HG03095 (cell line): Measurements from ENCODE around the gene DSG4.

Experiments
- ATAC-seq: cut with Tn5 transposase; IDR thresholded peaks from one replicate; pipeline ENCODE4 v1.9.1; 2021; ENCODE audit warnings: moderate library complexity; ENCODE audit not compliant: unreplicated experiment

The DSG4 gene

DNA sequence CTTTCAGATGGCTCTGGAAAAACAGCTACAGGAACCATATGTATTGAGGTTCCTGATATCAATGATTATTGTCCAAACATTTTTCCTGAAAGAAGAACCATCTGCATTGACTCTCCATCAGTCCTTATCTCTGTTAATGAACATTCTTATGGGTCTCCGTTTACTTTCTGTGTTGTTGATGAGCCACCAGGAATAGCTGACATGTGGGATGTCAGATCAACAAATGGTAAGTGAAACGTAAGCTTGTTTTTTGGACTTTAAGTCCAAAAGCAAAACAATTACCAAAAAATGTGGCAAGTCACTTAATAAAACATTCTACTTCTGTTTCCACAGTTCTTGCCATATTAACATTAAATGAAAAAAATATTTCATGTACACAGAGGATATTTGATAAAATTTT, 26.8 kb downstream of the DSG4 start:
- no peak for ATAC-seq

DNA sequence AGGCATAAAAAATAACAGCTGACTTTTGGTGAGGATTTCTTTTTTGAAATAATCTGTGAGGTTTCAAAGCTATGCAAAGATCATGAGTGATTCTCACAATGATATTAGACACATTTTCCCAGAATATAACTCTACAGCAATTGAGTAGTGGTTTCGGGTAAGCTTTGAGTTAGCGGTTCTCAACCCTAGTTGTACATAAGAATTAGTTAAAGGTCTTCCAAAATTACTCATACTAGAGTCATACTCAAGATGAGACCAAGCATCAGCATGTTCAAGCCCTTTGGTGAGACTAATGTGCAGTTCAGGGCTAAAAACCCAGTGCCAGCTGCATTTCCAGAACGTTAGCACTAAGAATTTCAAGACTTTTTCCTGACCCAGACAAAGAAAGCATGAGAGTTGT, 31.1 kb downstream of the DSG4 start:
- ATAC-seq = no peak

- ATAC-seq = no peak
These were observed 32.7 kb downstream of the DSG4 start for GRCh38 chr18:31409276-31409675.

- no peak for ATAC-seq
These were observed 34.3 kb downstream of the DSG4 start for GRCh38 chr18:31410716-31411483.

DNA sequence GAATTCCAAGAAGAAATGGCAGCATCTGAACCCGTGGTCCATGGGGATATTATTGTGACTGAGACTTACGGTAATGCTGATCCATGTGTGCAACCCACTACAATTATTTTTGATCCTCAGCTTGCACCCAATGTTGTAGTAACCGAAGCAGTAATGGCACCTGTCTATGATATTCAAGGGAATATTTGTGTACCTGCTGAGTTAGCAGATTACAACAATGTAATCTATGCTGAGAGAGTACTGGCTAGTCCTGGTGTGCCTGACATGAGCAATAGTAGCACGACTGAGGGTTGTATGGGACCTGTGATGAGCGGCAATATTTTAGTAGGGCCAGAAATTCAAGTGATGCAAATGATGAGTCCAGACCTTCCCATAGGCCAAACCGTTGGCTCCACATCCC, 36.6 kb downstream of the DSG4 start:
- ATAC-seq = no peak

- ATAC-seq = no peak
These were observed 41.3 kb downstream of the DSG4 start for GRCh38 chr18:31417850-31418249.

- no peak for ATAC-seq
These were observed 42.9 kb downstream of the DSG4 start for GRCh38 chr18:31419457-31419932.

DNA sequence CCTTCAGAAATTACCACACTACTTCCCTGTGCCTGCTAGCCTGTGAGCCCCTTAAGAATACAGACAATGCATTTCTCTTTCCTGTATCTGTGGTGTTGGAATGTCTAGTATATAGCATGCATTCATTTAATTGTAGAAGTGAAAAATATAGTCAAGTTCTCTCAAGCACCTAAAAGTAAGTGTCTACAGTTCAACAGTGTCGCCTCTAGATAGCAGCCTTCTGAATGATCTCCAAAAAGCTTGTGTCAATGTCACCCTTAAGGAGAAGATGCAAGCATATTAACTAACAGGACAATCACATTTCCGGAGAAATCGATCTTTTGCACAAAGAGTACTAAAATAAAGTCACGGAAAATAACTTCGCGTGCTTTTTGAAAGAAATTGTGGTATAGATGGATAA, 43.5 kb downstream of the DSG4 start:
- ATAC-seq = no peak

GRCh38 chr18:31420524-31420923, 43.9 kb downstream of the DSG4 start:
- ATAC-seq = no peak

DNA sequence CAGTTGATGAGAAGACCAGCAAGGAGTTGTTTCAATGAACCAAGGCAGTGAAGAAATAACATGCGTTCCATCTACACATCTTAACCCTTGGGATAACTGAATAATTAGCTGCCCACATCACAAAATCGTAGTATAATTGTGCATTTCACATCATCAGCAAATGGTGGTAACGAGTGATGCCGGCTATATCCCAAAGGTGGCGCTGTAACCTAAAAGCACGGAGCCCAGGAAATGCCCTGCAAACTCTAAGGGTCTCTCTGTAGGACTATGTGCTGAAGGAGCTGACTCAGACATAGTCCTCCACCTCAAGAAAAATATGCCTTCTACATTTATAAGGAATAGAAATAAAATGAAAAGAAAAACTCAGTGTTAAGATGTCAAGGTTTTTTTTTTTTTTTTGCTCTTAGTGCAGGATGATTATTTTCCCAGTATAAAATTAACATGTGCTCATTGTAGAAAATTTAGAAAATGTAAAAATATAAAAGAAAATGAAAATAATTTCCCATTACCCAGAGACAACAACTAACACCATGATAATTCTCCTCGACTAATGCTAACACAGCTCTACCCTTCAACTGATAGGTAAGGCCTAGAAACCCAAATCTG, 47.9 kb downstream of the DSG4 start:
- peak; percentile 76 for ATAC-seq

DNA sequence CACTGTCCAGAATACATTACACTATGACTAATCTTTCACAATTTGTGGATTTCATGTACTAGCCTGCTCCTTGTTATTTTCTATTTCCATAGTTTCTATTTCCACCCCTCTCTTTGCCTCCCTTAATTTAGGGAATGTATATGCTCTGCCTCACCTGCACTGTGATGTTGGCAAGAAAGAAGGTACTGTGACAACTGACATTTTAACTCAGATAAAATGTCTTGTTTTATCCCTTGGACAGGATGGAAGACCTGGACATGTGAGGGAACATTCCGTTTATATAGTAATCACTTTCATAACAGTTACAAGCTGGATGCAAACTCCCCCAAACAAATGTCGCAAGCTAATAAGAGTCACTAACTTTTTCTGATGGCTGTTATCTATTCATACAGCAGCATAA, 49.4 kb downstream of the DSG4 start:
- no peak for ATAC-seq

- ATAC-seq = no peak
These were observed 50.4 kb downstream of the DSG4 start for GRCh38 chr18:31426871-31427406.

- no peak for ATAC-seq
These were observed 51.6 kb downstream of the DSG4 start for GRCh38 chr18:31428211-31428610.

DNA sequence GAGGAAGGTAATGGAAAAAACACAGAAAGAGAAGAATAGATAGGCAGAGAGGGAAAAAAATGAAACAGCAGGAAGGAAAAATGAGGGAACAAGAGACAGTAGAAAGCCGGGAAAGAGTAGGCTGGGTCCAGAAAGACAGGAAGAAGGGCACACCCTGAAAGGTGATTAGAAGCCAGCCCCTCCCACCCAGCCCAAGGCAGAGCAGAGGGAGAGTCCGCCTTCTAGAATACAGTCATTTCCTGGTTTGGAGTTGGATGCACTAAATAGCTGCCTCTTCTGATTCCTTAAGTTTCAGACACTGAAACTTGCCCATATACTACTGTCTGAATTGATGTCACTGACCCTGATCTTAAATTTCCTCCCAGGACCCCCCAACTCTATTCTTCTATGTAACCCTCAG, 53.0 kb downstream of the DSG4 start:
- ATAC-seq = no peak

- ATAC-seq = no peak
These were observed 53.5 kb downstream of the DSG4 start for GRCh38 chr18:31430072-31430471.

GRCh38 chr18:31430554-31430953, 54.0 kb downstream of the DSG4 start:
- ATAC-seq = no peak

GRCh38 chr18:31432316-31432715, 55.7 kb downstream of the DSG4 start:
- no peak for ATAC-seq

DNA sequence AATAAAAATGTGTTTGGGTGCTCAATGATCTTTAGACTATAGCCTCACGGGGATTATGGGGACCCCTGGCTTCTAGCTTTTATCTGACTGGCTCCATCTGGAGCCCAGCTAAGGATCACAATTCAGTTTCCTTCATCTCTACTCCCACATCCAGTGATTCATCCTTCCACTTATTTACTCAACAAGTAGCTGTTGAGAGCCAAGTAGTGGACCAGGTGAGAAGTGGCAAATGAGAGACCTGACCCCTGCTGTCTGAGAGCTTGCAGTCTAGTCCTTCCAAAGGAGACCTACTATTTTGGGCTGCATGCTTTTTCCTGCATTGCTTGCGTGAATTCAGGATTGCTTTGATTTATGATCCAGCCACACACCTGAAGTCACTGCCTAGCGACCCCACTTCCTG, 60.2 kb downstream of the DSG4 start:
- ATAC-seq = no peak

- peak; percentile 59 for ATAC-seq
These were observed 61.8 kb downstream of the DSG4 start for GRCh38 chr18:31438402-31438801.

GRCh38 chr18:31439807-31440325, 63.3 kb downstream of the DSG4 start:
- ATAC-seq = no peak

DNA sequence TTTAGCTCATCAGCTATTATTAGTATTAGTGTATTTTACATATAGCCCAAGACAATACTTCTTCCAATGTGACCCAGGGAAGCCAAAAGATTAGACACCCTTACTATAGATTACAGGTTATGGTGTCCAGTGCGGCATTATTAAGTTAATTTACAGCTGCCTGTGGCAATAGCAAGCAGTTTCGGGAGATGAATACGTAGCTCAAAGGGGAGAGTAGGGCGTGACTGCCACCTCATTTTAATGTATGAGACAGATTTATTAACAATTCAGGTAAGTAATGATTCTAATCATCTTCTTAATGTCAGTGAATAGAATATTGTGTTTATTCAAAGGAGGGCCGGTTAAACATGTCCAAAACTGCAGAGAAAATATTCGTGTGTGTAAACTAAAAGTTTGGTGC, 64.2 kb downstream of the DSG4 start:
- no peak for ATAC-seq

GRCh38 chr18:31441493-31441892, 64.9 kb downstream of the DSG4 start:
- no peak for ATAC-seq
